DMS53 treated with DMSO at 0.1 percent for 48 hours (cell line): Measurements from ENCODE around the gene SPACDR.
"Not testable (repeated sequence)": the region's sequence is repeated elsewhere in the genome, so short reads cannot be mapped to it uniquely, and the experiment has no call there.

Experiments
- DNase-seq: peaks from one replicate; lab custom pipeline; 2025; ENCODE audit not compliant: unreplicated experiment; lab: John Stamatoyannopoulos, UW

Gene SPACDR

DNA sequence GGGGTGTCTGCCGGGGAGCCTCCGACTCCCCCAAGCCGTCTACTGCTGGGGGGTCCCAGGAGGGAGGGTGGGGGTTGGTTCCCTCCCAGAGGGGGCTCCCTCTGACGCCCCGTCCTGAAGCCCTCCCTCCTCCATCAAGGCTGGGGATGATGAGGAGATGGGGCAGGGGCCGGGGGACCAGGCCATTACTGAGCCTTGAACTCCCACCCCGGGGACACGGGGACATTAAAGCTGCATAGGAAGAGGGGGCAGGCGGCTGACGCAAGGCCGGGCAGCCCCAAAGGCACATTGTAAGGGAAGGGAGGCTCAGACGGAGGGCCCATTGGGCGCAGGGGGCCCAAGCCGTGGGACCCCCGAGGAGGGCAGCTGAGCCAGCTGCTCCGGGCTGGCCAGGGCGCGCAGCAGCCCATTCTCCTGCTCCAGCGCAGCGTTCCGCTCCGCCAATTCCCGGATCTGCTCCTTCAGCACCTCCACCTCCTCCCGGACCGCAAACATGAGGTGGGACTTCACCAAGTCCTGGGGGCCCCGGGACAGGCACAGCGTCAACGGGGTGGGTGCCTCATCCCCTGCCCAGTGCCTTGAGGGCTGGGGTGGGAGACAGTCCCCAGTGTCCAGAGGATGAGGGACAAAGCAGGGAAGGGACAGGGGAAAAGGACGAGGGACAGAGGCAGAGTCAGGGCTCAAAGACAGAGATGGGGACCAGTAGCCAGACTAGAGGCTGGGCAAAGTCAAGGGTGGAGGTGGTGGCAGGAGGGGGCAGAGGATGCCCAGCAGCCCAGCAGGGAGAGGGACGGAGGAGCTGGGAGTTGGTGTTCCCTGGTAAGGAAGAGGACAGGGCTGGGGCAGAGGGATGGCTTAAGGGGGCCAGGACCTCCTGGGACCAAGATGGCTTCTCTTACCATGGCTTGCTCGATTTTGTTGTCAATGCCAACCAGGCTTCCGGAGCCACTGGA lies 2.9 kb upstream of the SPACDR start:
- DNase-seq = no peak

DNA sequence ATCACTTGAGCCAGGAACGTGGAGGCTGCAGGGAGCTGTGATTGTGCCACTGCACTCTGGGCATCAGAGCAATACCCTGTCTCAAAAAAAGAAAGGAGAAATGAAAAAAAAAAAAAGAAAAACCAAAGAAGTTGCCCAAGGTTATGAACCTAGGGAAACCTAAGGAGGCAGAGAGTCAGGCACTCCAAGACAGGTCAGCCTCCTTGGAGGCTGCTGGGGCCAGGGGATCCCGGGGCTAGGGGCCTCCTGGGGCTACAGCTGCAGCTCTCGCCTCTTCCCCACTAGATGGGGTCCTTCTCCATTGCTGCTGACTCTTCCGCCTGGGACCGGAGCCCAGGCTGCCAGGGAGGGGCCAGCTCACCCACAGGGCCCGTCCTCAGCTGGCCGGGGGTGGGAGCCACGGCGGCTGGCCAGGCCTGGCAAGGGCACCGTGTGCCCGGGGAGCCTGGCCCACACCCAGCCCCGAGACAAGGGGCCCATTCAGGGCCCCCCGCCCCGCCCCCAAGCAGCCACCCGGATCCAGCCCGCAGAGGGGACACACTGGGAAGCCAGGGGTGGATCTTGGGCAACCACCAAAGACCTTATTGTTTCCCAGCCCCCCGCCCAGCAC lies 1.7 kb upstream of the SPACDR start:
- DNase-seq = no peak

DNA sequence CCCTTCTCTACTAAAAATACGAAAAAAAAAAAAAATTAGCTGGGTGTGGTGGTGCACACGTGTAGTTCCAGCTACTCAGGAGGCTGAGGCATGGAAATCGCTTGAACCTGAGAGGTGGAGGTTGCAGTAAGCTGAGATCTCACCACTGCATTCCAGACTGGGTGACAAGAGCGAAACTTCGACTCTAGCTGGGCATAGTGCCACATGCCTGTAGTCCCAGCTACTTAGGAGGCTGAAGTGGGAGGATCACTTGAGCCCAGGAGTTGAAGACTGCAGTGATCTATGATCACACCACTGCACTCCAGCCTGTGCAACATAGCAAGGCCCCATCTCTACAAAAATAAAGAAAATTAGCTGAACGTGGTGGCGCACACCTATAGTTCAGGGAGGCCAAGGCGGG lies 1.2 kb upstream of the SPACDR start:
- no peak for DNase-seq

DNA sequence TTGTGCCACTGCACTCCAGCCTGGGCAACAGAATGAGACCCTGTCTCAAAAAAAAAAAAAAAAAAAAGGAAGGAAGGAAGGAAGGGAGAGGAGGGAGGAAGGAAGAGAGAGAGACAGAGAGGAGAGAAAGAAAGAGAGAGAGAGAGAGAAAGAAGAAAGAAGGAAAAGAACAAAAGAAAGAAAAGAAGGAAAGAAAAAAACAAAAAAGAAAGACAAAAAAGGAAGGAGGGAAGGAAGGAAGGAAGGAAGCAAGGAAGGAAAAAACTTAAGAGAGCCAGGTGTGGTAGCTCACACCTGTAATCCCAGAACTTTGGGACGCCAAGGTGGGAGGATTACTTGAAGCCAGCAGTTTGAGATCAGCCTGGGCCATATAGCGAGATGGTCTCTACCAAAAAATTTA lies 731 bp upstream of the SPACDR start:
- DNase-seq = no peak

DNA sequence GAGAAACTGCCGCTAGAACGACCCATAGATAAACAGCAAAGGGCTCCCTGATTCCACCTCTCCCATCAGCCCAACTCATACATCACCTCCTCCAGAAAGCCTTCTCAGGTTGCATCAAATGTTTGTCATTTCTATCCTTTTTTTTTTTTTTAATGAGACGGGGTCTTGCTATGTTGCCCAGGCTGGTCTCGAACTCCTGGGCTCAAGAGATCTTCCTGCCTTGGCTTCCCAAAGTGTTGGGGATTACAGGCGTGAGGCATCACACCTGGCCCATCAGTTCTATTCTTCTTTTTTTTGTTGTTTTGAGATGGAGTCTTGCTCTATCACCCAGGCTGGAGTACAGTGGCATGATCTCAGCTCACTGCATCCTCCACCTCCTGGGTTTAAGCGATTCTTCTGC lies 7.0 kb downstream of the SPACDR start:
- no peak for DNase-seq

DNA sequence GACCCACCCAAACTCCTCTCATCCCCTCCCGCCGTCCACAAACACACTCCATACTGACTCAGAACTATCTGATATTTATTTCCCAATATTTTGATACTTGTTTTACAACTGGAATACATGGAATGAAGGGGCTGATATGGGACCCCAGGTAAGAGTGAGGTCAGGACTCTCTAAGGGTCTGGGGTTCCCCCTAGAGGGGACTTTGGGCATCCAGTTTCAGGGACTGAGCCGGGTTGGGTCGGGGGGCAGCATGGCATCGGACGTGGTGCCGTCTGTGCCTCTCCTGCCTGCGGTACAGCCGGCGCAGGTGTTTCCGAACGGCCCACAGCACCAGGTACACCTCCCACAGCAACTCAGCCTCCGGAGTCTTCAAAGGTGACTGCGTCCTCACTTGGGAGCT lies 7.5 kb downstream of the SPACDR start:
- no peak for DNase-seq

DNA sequence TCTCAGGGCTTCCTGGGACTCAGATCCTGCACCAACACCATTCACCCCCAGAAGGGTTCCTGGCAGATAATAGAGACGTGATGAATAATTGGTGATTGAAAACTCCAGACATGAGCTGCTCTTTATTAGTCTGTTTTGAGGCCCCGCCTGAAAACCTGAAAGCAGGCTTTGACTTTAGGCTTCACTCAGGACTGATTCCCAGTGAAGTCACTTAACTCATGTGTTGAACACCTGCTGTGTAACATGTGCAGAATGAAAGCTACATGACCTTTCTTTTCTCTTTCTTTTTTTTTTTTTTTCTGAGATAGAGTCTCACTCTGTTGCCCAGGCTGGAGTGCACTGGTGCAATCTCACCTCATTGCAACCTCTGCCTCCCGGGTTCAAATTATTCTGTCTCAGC lies 8.9 kb downstream of the SPACDR start:
- DNase-seq = no peak

DNA sequence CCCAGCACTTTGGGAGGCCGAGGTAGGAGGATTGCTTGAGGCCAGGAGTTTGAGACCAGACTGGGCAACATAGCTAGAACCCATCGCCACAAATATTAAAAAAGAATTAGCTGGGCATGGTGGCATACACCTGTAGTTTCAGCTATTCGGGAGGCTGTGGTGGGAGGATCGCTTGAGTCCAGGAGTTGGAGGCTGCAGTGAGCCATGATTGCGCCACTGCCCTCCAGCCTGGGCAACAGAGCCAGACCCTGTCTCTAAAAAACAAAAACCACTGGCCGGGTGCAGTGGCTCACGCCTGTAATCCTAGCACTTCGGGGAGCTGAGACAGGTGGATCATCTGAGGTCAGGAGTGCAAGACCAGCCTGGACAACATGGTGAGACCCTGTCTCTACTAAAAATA lies 10.2 kb downstream of the SPACDR start:
- DNase-seq = not testable (repeated sequence)

DNA sequence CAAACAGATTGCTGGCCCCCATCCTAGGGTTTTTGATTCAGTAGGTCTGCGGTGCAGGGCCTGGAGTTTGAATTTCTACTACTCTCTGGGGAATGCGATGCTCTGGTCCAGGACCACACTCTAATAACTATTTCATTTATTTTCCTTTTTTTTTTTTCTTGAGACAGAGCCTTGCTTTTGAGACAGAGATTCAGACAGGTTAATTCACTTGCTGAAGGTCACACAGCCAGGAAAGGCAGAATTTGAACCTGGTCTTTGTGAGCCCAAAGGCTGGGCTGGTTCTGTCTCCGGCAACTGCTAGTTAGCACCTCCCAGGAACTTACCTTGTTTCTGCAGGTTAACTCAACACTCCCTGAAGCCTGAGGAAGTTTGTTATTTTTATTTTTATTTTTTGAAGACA lies 11.5 kb downstream of the SPACDR start:
- no peak for DNase-seq

DNA sequence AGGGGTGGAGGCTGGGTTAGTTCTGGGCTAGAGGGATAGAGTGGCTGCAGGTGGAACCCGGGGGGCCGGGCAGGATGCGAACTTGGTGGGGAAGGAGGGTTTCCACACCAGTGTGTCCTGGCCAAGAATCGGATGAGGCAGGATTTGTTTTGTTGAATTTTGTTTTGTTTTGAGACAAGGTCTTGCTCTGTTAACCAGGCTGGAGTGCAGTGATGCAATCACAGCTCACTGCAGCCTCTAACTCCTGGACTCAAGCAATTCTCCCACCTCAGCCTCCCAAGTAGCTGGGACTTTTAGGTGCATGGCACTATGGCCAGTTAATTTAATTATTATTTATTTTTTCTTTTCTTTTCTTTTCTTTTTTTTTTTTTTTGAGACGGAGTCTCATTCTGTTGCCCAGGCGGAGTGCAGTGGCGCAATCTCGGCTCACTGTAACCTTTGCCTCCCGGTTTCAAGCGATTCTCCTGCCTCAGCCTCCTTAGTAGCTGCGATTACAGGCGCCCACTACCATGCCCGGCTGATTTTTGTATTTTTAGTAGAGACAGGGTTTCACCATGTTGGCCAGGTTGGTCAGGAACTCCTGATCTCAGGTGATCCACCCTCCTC lies 14.8 kb downstream of the SPACDR start:
- no peak for DNase-seq

GRCh38 chr7:100447363-100447762 lies 16.7 kb downstream of the SPACDR start:
- DNase-seq = not testable (repeated sequence)

- DNase-seq = no peak
These were observed 18.0 kb downstream of the SPACDR start for GRCh38 chr7:100446040-100446439.

DNA sequence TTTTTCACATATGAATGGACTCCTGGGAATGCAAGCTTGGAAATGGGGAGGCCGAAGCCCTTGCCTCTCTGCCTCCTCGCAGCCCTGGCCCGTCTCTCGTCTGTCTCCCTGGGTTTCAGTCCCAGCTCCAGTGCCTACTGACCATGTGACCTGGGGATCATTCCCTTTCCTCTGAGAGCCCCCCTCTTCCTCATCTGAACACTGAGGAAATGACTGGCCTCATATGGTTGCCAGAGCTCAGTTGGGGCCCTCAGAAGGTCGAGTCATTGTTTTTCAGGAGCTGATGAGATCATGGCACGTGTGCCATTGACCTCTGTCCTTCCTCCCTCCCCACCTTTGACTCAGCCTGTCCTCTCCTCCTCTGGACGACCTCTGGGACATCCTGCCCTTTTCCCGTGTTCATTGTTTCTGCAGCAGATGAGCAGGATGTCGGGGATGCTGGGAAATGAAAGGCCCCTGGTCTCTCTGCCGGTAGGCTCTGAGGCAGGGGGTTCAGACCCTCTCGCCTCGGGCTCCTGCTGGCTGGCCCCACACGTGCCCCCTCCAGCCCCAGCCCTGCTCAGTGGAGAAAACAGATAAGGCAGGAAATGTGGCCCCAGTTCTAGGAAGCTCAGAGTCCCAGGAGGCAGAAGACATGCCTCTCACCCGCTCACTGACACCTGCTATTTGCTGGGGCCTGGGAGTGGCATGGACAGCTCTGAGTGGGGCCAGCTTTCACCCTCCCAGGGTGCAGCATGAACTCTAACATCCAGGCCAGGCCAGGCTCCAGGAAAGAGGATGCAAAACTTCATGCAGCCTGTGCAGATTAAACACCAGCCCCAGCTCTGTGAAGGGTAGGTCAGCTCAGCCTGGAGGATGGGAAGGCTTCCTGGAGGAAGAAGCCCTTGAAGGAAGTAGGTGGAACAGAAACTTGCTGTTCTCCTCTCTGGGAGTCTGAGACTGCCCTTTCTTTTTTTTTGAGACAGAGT lies 19.5 kb downstream of the SPACDR start:
- peak; percentile 38 for DNase-seq

DNA sequence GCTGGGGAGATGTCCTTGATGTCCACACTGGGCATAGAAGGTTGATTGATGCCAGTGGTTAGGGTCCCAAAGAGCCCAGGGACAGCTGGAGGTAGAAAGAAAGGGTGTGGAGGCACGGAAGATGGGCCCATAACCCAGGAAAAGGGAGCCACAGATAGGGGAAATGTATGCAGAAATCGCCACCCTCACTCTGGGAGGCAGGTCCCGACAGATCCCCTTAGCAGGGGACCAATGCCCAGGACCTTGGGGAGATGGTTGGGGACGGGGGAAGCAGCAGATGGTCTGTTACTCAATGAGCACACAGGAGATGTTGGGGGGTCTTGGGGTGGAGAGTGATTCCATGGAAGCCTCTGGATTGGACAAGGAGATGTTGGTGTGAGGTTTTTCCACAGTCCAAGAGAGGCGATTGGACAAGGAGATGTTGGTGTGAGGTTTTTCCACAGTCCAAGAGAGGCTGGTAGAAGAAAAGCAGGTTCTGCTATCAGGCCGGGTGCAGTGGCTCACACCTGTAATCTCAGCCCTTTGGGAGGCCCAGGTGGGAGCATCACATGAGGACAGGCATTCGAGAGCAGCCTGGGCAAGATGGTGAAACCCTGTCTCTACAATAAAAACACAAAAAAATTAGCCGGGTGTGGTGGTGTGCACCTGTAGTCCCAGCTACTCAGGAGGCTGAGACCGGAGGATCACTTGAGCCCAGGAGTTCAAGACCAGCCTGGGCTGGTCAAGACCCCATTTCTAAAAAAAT lies 20.8 kb downstream of the SPACDR start:
- no peak for DNase-seq

- DNase-seq = no peak
These were observed 22.2 kb downstream of the SPACDR start for GRCh38 chr7:100441641-100442535.

DNA sequence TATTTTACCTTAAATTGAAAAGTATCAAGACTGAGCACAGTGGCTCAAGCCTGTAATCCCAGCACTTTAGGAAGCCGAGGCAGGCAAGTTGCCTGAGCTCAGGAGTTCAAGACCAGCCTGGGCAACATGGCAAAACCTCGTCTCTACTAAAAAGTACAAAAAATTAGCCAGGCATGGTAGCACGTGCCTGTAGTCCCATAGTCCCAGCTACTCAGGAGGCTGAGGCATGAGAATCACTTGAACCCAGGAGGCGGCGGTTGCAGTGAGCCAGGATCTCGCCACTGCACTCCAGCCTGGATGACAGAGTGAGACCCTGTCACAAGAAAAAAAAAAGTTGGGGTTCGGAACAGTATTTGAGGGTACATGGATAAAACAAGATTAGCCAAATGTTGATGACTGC lies 24.8 kb downstream of the SPACDR start:
- not testable (repeated sequence) for DNase-seq

DNA sequence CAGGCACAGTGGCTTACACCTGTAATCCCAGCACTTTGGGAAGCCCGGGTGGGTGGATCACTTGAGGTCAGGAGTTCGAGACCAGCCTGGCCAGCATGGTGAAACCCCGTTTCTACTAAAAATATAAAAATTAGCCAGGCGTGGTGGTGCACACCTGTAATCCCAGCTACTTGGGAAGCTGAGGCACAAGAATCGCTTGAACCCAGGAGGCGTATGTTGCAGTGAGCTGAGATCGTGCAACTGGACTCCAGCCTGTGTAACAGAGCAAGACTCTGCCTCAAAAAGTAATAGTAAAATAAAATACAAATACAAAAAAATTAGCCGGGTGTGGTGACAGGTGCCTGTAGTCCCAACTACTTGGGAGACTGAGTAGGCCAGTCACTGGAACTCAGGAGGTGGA lies 25.3 kb downstream of the SPACDR start:
- not testable (repeated sequence) for DNase-seq

- no peak for DNase-seq
These were observed 25.9 kb downstream of the SPACDR start for GRCh38 chr7:100438172-100438571.
